ENCODE results near the gene NRGN.

NRGN gene

DNA sequence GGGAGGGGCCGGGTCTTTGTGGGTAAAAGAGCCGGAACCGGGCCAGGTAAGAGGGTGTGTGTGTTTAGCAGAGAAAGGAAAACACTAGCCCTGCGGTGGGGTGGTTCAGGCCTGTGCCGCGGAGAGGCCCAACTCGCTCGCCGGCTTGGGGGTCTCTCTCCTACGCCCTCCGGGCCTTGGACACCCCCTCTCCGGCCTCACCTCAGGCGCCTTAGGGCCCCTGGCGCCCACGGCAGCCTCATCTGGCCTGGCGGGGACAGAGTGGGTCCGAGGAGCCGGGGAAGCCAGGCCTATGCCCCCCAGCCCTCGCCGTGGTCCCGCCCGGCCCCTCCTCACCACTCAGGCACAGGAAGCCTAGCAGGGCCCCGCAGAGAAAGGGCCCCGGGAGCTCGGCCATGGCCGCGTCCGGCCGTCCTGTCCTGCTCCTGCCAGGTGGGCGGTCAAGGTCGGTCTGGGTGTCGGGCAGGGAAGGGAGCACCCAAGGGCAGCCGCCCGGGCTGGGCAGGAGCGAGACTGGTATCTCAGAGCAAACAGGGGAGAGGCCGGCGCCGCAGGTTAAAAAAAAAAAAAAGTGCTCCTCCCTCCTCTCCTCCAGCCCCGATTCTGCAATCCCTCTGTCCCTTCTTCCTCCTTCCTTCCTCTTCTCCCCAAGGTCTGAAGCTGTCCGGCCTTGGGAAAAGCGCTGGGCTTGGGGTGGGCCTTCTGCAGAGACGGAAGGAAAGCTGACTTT is 12.2 kb downstream of the NRGN start, which contains the start of gene VSIG2:
Gene VSIG2 (minus strand): TSS at position 515 of the 730 bp plus-strand sequence. CDS start 118 bp downstream, at position 397.
- TF ChIP-seq TEAD4 (IDR thresholded peaks at IDR 0.05) = no peak

GRCh38 chr11:124752471-124753102 is 12.8 kb downstream of the NRGN start:
- no peak for TF ChIP-seq RAD21 (IDR thresholded peaks at IDR 0.05; ENCODE audit: low read depth)
- no peak for TF ChIP-seq CREB1 (IDR thresholded peaks at IDR 0.05; ENCODE audit: low read depth)
- no peak for TF ChIP-seq TEAD4 (IDR thresholded peaks at IDR 0.05)

DNA sequence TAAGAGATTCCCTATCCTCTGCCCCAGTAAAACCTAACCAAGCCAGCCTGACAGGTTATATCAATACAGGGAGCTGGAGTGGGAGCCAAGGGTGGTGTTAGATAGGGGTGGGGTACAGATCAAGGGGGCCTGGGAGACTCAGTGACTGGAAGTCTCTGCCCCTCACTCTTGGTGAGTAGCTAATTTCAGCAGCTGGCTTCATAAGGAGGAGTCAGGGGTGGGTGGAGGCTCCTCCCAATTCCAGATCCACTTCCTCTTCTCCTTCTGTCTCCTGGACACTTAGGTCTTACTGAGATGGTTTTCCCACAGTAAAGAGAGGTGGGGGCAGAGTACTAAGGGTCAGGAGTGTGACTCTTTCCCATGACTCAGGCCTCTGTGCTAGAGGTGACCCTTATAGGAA is 13.5 kb downstream of the NRGN start:
- TF ChIP-seq FOXM1 (IDR thresholded peaks at IDR 0.05; ENCODE audit: borderline replicate concordance, low read depth) (no peak), YY1 (IDR thresholded peaks at IDR 0.05; ENCODE audit: low read depth) (no peak), CEBPB (IDR thresholded peaks at IDR 0.05) (no peak), REST (IDR thresholded peaks at IDR 0.05; ENCODE audit: low read depth) (no peak), TCF12 (IDR thresholded peaks at IDR 0.05; ENCODE audit: low read depth) (no peak), TAF1 (IDR thresholded peaks at IDR 0.05; ENCODE audit: low read depth) (no peak), USF1 (IDR thresholded peaks at IDR 0.05) (no peak), CREB1 (IDR thresholded peaks at IDR 0.05; ENCODE audit: low read depth) (no peak), MAX (IDR thresholded peaks at IDR 0.05) (no peak), NFIC (IDR thresholded peaks at IDR 0.05) (no peak)

- TF ChIP-seq CEBPB (IDR thresholded peaks at IDR 0.05) (no peak), TCF12 (IDR thresholded peaks at IDR 0.05; ENCODE audit: low read depth) (no peak), RAD21 (IDR thresholded peaks at IDR 0.05; ENCODE audit: low read depth) (no peak), TEAD4 (IDR thresholded peaks at IDR 0.05) (no peak), FOXM1 (IDR thresholded peaks at IDR 0.05; ENCODE audit: borderline replicate concordance, low read depth) (no peak), TAF1 (IDR thresholded peaks at IDR 0.05; ENCODE audit: low read depth) (no peak), EGR1 (IDR thresholded peaks at IDR 0.05) (no peak), USF1 (IDR thresholded peaks at IDR 0.05) (no peak), YY1 (IDR thresholded peaks at IDR 0.05; ENCODE audit: low read depth) (no peak), NFIC (IDR thresholded peaks at IDR 0.05) (no peak), CREB1 (IDR thresholded peaks at IDR 0.05; ENCODE audit: low read depth) (no peak), ZBTB7A (IDR thresholded peaks at IDR 0.05; ENCODE audit: low read depth) (no peak), EP300 (IDR thresholded peaks at IDR 0.05; ENCODE audit: borderline replicate concordance) (no peak), REST (IDR thresholded peaks at IDR 0.05; ENCODE audit: low read depth) (no peak), MAX (IDR thresholded peaks at IDR 0.05) (no peak)
Observed at GRCh38 chr11:124753624-124754023, 13.9 kb downstream of the NRGN start.

DNA sequence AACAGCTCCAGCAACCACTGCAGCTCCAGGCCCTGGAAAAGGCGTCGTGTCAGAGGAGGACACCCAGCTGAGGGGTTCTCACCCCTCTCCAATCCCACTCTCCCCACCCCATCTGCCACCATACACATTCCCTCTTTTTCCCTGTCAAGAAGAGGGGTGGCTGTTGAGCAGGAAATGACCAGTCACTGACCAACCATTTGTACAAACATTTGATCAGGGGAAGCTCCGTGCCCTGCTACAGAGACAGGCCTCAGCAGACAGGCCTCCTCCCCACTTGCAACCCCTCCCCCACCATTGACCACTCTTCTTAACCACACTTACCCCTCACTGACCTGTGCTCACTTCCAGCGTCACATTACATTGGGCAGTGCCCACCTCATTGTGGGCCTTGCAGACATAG is 14.6 kb downstream of the NRGN start:
- no peak for TF ChIP-seq USF1 (IDR thresholded peaks at IDR 0.05)
- no peak for TF ChIP-seq EGR1 (IDR thresholded peaks at IDR 0.05)
- TF ChIP-seq ZBTB7A (IDR thresholded peaks at IDR 0.05; ENCODE audit: low read depth) = no peak
- no peak for TF ChIP-seq MAX (IDR thresholded peaks at IDR 0.05)
- no peak for TF ChIP-seq CEBPB (IDR thresholded peaks at IDR 0.05)
- no peak for TF ChIP-seq YY1 (IDR thresholded peaks at IDR 0.05; ENCODE audit: low read depth)
- no peak for TF ChIP-seq TCF12 (IDR thresholded peaks at IDR 0.05; ENCODE audit: low read depth)
- no peak for TF ChIP-seq FOXM1 (IDR thresholded peaks at IDR 0.05; ENCODE audit: borderline replicate concordance, low read depth)
- TF ChIP-seq EP300 (IDR thresholded peaks at IDR 0.05; ENCODE audit: borderline replicate concordance) = no peak
- TF ChIP-seq NFIC (IDR thresholded peaks at IDR 0.05) = no peak
- no peak for TF ChIP-seq REST (IDR thresholded peaks at IDR 0.05; ENCODE audit: low read depth)
- no peak for TF ChIP-seq TEAD4 (IDR thresholded peaks at IDR 0.05)
- no peak for TF ChIP-seq RAD21 (IDR thresholded peaks at IDR 0.05; ENCODE audit: low read depth)
- TF ChIP-seq TAF1 (IDR thresholded peaks at IDR 0.05; ENCODE audit: low read depth) = no peak
